SH-SY5Y (cell line): ENCODE measurements around the gene RTL10.

ENCODE experiments used
- GATA2 ChIP-seq: IDR thresholded peaks from 2 replicates; pipeline ENCODE4 v1.6.1; 2011; ENCODE audit warnings: mild to moderate bottlenecking, low read depth, low read length
- GATA3 ChIP-seq: IDR thresholded peaks from 2 replicates; pipeline ENCODE4 v1.6.1; 2011; ENCODE audit warnings: low read depth, mild to moderate bottlenecking, low read length, moderate library complexity

GRCh38 chr22:19879246-19879570 is 24.5 kb upstream of the RTL10 start:
- no peak for TF ChIP-seq GATA2
- TF ChIP-seq GATA3, result no peak
